KBM-7 (cell line): ENCODE data around the gene SLC25A51.
"Not testable (repeated sequence)": the region's sequence is repeated elsewhere in the genome, so short reads cannot be mapped to it uniquely, and the experiment has no call there.

Experiments
- DNase-seq: peaks from one replicate; pipeline ENCODE4 v3.0.0-alpha.2; 2015
- in situ Hi-C: fragments of 300-500 bp; cut with MboI; formaldehyde crosslinking; loops from 2 replicates; pipeline ENCODE4 v1.14.3; 2020; ENCODE audit warnings: low sequenced_read_pairs, low pct_unique_long_range_greater_than_20kb, mixed read lengths

The SLC25A51 gene

GRCh38 chr9:37910271-37910670 is 6.3 kb upstream of the SLC25A51 start:
- DNase-seq = no peak
- in situ Hi-C loops = loop anchor here (25.0 kb wide), 1 partner anchor 427 kb away; no protein-coding TSS in a partner anchor

- in situ Hi-C loops = loop anchor here (10.0 to 25.0 kb wide), 2 partner anchors 155 to 427 kb away; partner anchors contain the start of gene SHB
- not testable (repeated sequence) for DNase-seq
These were observed 5.9 kb upstream of the SLC25A51 start for GRCh38 chr9:37909836-37910235.

GRCh38 chr9:37909326-37909725 is 5.4 kb upstream of the SLC25A51 start:
- no peak for DNase-seq
- in situ Hi-C loops = loop anchor here (10.0 to 25.0 kb wide), 2 partner anchors 155 to 428 kb away; partner anchors contain the start of gene SHB

- in situ Hi-C loops = loop anchor here (10.0 to 25.0 kb wide), 2 partner anchors 156 to 429 kb away; partner anchors contain the start of gene SHB
- peak; percentile 57 for DNase-seq
These were observed 4.8 kb upstream of the SLC25A51 start for GRCh38 chr9:37908698-37909186.

- DNase-seq = no peak
- in situ Hi-C loops = loop anchor here (10.0 to 25.0 kb wide), 2 partner anchors 157 to 429 kb away; partner anchors contain the start of gene SHB
These were observed 4.4 kb upstream of the SLC25A51 start for GRCh38 chr9:37908283-37908682.

- in situ Hi-C loops = loop anchor here (10.0 to 25.0 kb wide), 2 partner anchors 158 to 431 kb away; partner anchors contain the start of gene SHB
- no peak for DNase-seq
These were observed 2.6 kb upstream of the SLC25A51 start for GRCh38 chr9:37906312-37907239.

- no peak for DNase-seq
- in situ Hi-C loops = loop anchor here (10.0 to 25.0 kb wide), 2 partner anchors 159 to 432 kb away; partner anchors contain the start of gene SHB
These were observed 1.8 kb upstream of the SLC25A51 start for GRCh38 chr9:37905776-37906175.

GRCh38 chr9:37905131-37905505 is 1.2 kb upstream of the SLC25A51 start:
- in situ Hi-C loops = loop anchor here (10.0 to 25.0 kb wide), 2 partner anchors 160 to 432 kb away; partner anchors contain the start of gene SHB

GRCh38 chr9:37904445-37905130 is 661 bp upstream of the SLC25A51 start:
- no peak for DNase-seq
- in situ Hi-C loops = loop anchor here (10.0 to 25.0 kb wide), 2 partner anchors 160 to 433 kb away; partner anchors contain the start of gene SHB

More at GRCh38 chr9:37905131-37905505, 1.2 kb upstream of the SLC25A51 start:
- DNase-seq = no peak

- in situ Hi-C loops = loop anchor here (10.0 to 25.0 kb wide), 2 partner anchors 162 to 434 kb away; partner anchors contain the start of gene SHB
- DNase-seq = no peak
These were observed 906 bp downstream of the SLC25A51 start for GRCh38 chr9:37902796-37903646.

GRCh38 chr9:37902131-37902530 is 1.8 kb downstream of the SLC25A51 start:
- DNase-seq = no peak
- in situ Hi-C loops = loop anchor here (10.0 to 25.0 kb wide), 2 partner anchors 163 to 435 kb away; partner anchors contain the start of gene SHB

GRCh38 chr9:37899041-37899440 is 4.9 kb downstream of the SLC25A51 start:
- in situ Hi-C loops = no loop called here

GRCh38 chr9:37897665-37898064 is 6.3 kb downstream of the SLC25A51 start:
- in situ Hi-C loops = no loop called here
- DNase-seq = no peak

More at GRCh38 chr9:37899041-37899440, 4.9 kb downstream of the SLC25A51 start:
- DNase-seq = no peak

GRCh38 chr9:37892063-37892462 is 11.9 kb downstream of the SLC25A51 start:
- in situ Hi-C loops = no loop called here
- no peak for DNase-seq

- in situ Hi-C loops, DNase-seq: not testable (repeated sequence)
These were observed 12.9 kb downstream of the SLC25A51 start for GRCh38 chr9:37891042-37891441.

- DNase-seq = no peak
These were observed 14.4 kb downstream of the SLC25A51 start for GRCh38 chr9:37889536-37889935.

GRCh38 chr9:37887977-37888583 is 15.8 kb downstream of the SLC25A51 start:
- in situ Hi-C loops, DNase-seq: not testable (repeated sequence)

More at GRCh38 chr9:37889536-37889935, 14.4 kb downstream of the SLC25A51 start:
- in situ Hi-C loops = no loop called here
